ENCODE results near the gene UBE2G2.

The UBE2G2 gene

GRCh38 chr21:44760376-44760775, 41.2 kb downstream of the UBE2G2 start:
- Histone ChIP-seq H3K27me3 (replicated peaks in 2 of 5; ENCODE audit: control insufficient read depth in 4 of 5, insufficient read depth in 5 of 5, low read length in 4 of 5) (peaks cover 0 to 2% (median 0%) of the 10 kb centered on the region in 5 experiments), H3K4me3 (ENCODE audit: control insufficient read depth in 1 of 7, extremely low read depth in 1 of 7, insufficient read depth in 4 of 7, low read depth in 2 of 7, low read length in 6 of 7) (no peak overlapping the region), H3K9me3 (ENCODE audit: control extremely low read depth in 1 of 5, control insufficient read depth in 4 of 5, insufficient read depth in 2 of 5, low read depth in 1 of 5, low read length in 4 of 5) (peaks cover 0 to 3% (median 0%) of the 10 kb centered on the region in 5 experiments), H3K4me1 (ENCODE audit: control extremely low read depth in 1 of 4, control insufficient read depth in 4 of 4, insufficient read depth in 4 of 4, low read length in 3 of 4) (no peaks in the 10 kb centered on the region), H3K27ac (ENCODE audit: insufficient read depth in 1 of 2, low read depth in 1 of 2, low read length in 2 of 2, poor library complexity in 1 of 2, severe bottlenecking in 2 of 2) (no peak overlapping the region), H3K36me3 (ENCODE audit: control insufficient read depth in 4 of 4, insufficient read depth in 4 of 4, low read length in 3 of 4) (no peaks in the 10 kb centered on the region)
- POLR2A ChIA-PET, result no interaction called here
- CTCF ChIA-PET, result no interaction called here
- 95% methylated on average over 7 of the region's 9 CpGs for WGBS (ENCODE audit: insufficient coverage)
- DNase-seq, result no peak

- WGBS (ENCODE audit: insufficient coverage), result 91% methylated on average over 20 of the region's 22 CpGs
- DNase-seq, result no peak
- ChIA-PET CTCF (no interaction called here), POLR2A (no interaction called here)
- Histone ChIP-seq H3K9me3 (ENCODE audit: control extremely low read depth in 1 of 5, control insufficient read depth in 4 of 5, insufficient read depth in 2 of 5, low read depth in 1 of 5, low read length in 4 of 5) (peaks cover 0 to 7% (median 0%) of the 10 kb centered on the region in 5 experiments), H3K27ac (ENCODE audit: insufficient read depth in 1 of 2, low read depth in 1 of 2, low read length in 2 of 2, poor library complexity in 1 of 2, severe bottlenecking in 2 of 2) (no peak overlapping the region), H3K4me3 (ENCODE audit: control insufficient read depth in 1 of 7, extremely low read depth in 1 of 7, insufficient read depth in 4 of 7, low read depth in 2 of 7, low read length in 6 of 7) (no peak overlapping the region), H3K36me3 (ENCODE audit: control insufficient read depth in 4 of 4, insufficient read depth in 4 of 4, low read length in 3 of 4) (no peaks in the 10 kb centered on the region), H3K27me3 (replicated peaks in 2 of 5; ENCODE audit: control insufficient read depth in 4 of 5, insufficient read depth in 5 of 5, low read length in 4 of 5) (peaks cover 0 to 2% (median 0%) of the 10 kb centered on the region in 5 experiments), H3K4me1 (ENCODE audit: control extremely low read depth in 1 of 4, control insufficient read depth in 4 of 4, insufficient read depth in 4 of 4, low read length in 3 of 4) (no peaks in the 10 kb centered on the region)
Observed at GRCh38 chr21:44759628-44760285, 41.9 kb downstream of the UBE2G2 start.

GRCh38 chr21:44758781-44759627, 42.6 kb downstream of the UBE2G2 start:
- no peaks in the 10 kb centered on the region for H3K4me1 ChIP-seq (ENCODE audit: control extremely low read depth in 1 of 4, control insufficient read depth in 4 of 4, insufficient read depth in 4 of 4, low read length in 3 of 4)
- H3K27ac ChIP-seq (ENCODE audit: insufficient read depth in 1 of 2, low read depth in 1 of 2, low read length in 2 of 2, poor library complexity in 1 of 2, severe bottlenecking in 2 of 2), result no peak overlapping the region
- peaks cover 0 to 2% (median 0%) of the 10 kb centered on the region in 5 experiments for H3K27me3 ChIP-seq (replicated peaks in 2 of 5; ENCODE audit: control insufficient read depth in 4 of 5, insufficient read depth in 5 of 5, low read length in 4 of 5)
- CTCF ChIA-PET, result no interaction called here
- peaks cover 0 to 7% (median 0%) of the 10 kb centered on the region in 5 experiments for H3K9me3 ChIP-seq (ENCODE audit: control extremely low read depth in 1 of 5, control insufficient read depth in 4 of 5, insufficient read depth in 2 of 5, low read depth in 1 of 5, low read length in 4 of 5)
- 91% methylated on average over 16 of the region's 26 CpGs for WGBS (ENCODE audit: insufficient coverage)
- POLR2A ChIA-PET, result no interaction called here
- DNase-seq, result no peak
- no peaks in the 10 kb centered on the region for H3K36me3 ChIP-seq (ENCODE audit: control insufficient read depth in 4 of 4, insufficient read depth in 4 of 4, low read length in 3 of 4)
- H3K4me3 ChIP-seq (ENCODE audit: control insufficient read depth in 1 of 7, extremely low read depth in 1 of 7, insufficient read depth in 4 of 7, low read depth in 2 of 7, low read length in 6 of 7), result no peak overlapping the region

GRCh38 chr21:44758141-44758561, 43.5 kb downstream of the UBE2G2 start:
- no peak overlapping the region for H3K27ac ChIP-seq (ENCODE audit: insufficient read depth in 1 of 2, low read depth in 1 of 2, low read length in 2 of 2, poor library complexity in 1 of 2, severe bottlenecking in 2 of 2)
- ChIA-PET CTCF (no interaction called here), POLR2A (no interaction called here)
- peaks cover 0 to 2% (median 0%) of the 10 kb centered on the region in 5 experiments for H3K27me3 ChIP-seq (replicated peaks in 2 of 5; ENCODE audit: control insufficient read depth in 4 of 5, insufficient read depth in 5 of 5, low read length in 4 of 5)
- H3K36me3 ChIP-seq (ENCODE audit: control insufficient read depth in 4 of 4, insufficient read depth in 4 of 4, low read length in 3 of 4), result no peaks in the 10 kb centered on the region
- peaks cover 0 to 7% (median 0%) of the 10 kb centered on the region in 5 experiments for H3K9me3 ChIP-seq (ENCODE audit: control extremely low read depth in 1 of 5, control insufficient read depth in 4 of 5, insufficient read depth in 2 of 5, low read depth in 1 of 5, low read length in 4 of 5)
- no peaks in the 10 kb centered on the region for H3K4me1 ChIP-seq (ENCODE audit: control extremely low read depth in 1 of 4, control insufficient read depth in 4 of 4, insufficient read depth in 4 of 4, low read length in 3 of 4)
- no peak for DNase-seq
- WGBS (ENCODE audit: insufficient coverage), result 96% methylated on average over 8 of the region's 8 CpGs
- H3K4me3 ChIP-seq (ENCODE audit: control insufficient read depth in 1 of 7, extremely low read depth in 1 of 7, insufficient read depth in 4 of 7, low read depth in 2 of 7, low read length in 6 of 7), result no peak overlapping the region

- no peak for DNase-seq
- Histone ChIP-seq H3K36me3 (ENCODE audit: control insufficient read depth in 4 of 4, insufficient read depth in 4 of 4, low read length in 3 of 4) (no peaks in the 10 kb centered on the region), H3K4me1 (ENCODE audit: control extremely low read depth in 1 of 4, control insufficient read depth in 4 of 4, insufficient read depth in 4 of 4, low read length in 3 of 4) (peaks cover 0 to under 1% (median 0%) of the 10 kb centered on the region in 4 experiments), H3K9me3 (ENCODE audit: control extremely low read depth in 1 of 5, control insufficient read depth in 4 of 5, insufficient read depth in 2 of 5, low read depth in 1 of 5, low read length in 4 of 5) (peaks cover 0 to 7% (median 0%) of the 10 kb centered on the region in 5 experiments), H3K27me3 (replicated peaks in 2 of 5; ENCODE audit: control insufficient read depth in 4 of 5, insufficient read depth in 5 of 5, low read length in 4 of 5) (peaks cover 0 to 2% (median 0%) of the 10 kb centered on the region in 5 experiments), H3K27ac (ENCODE audit: insufficient read depth in 1 of 2, low read depth in 1 of 2, low read length in 2 of 2, poor library complexity in 1 of 2, severe bottlenecking in 2 of 2) (no peak overlapping the region), H3K4me3 (ENCODE audit: control insufficient read depth in 1 of 7, extremely low read depth in 1 of 7, insufficient read depth in 4 of 7, low read depth in 2 of 7, low read length in 6 of 7) (no peak overlapping the region)
- 100% methylated on average over 5 of the region's 6 CpGs for WGBS (ENCODE audit: insufficient coverage)
- POLR2A ChIA-PET, result no interaction called here
- CTCF ChIA-PET, result no interaction called here
Observed at GRCh38 chr21:44757731-44758130, 43.9 kb downstream of the UBE2G2 start.

GRCh38 chr21:44756423-44757185, 45.0 kb downstream of the UBE2G2 start:
- H3K27me3 ChIP-seq (replicated peaks in 2 of 5; ENCODE audit: control insufficient read depth in 4 of 5, insufficient read depth in 5 of 5, low read length in 4 of 5), result peaks cover 0 to 2% (median 0%) of the 10 kb centered on the region in 5 experiments
- WGBS (ENCODE audit: insufficient coverage), result 98% methylated on average over 22 of the region's 23 CpGs
- CTCF ChIA-PET, result no interaction called here
- peaks cover 0 to 3% (median 0%) of the 10 kb centered on the region in 4 experiments for H3K4me1 ChIP-seq (ENCODE audit: control extremely low read depth in 1 of 4, control insufficient read depth in 4 of 4, insufficient read depth in 4 of 4, low read length in 3 of 4)
- H3K4me3 ChIP-seq (ENCODE audit: control insufficient read depth in 1 of 7, extremely low read depth in 1 of 7, insufficient read depth in 4 of 7, low read depth in 2 of 7, low read length in 6 of 7), result no peak overlapping the region
- no peaks in the 10 kb centered on the region for H3K36me3 ChIP-seq (ENCODE audit: control insufficient read depth in 4 of 4, insufficient read depth in 4 of 4, low read length in 3 of 4)
- DNase-seq, result no peak
- H3K9me3 ChIP-seq (ENCODE audit: control extremely low read depth in 1 of 5, control insufficient read depth in 4 of 5, insufficient read depth in 2 of 5, low read depth in 1 of 5, low read length in 4 of 5), result peaks cover 0 to 7% (median 0%) of the 10 kb centered on the region in 5 experiments
- POLR2A ChIA-PET, result no interaction called here
- H3K27ac ChIP-seq (ENCODE audit: insufficient read depth in 1 of 2, low read depth in 1 of 2, low read length in 2 of 2, poor library complexity in 1 of 2, severe bottlenecking in 2 of 2), result no peak overlapping the region
